H9 (cell line): Measurements from ENCODE around the gene TADA3. TPM values are rescaled to one million over a fixed set of nuclear protein-coding genes. Genes with fewer than 3 reads are reported as not detected.

ENCODE experiments used
- DNase-seq: peaks from one replicate; pipeline ENCODE4 v3.0.0-alpha.2; 2017
- H2AFZ ChIP-seq: one replicate; pipeline ENCODE4 v1.6.1; 2013; ENCODE audit warnings: mild to moderate bottlenecking, low read length, control low read depth, moderate library complexity
- H2AK5ac ChIP-seq: 2 replicates; pipeline ENCODE4 v1.6.1; 2013; ENCODE audit warnings: low read length, control low read depth, mixed read lengths; ENCODE audit not compliant: insufficient read length
- H2BK120ac ChIP-seq: one replicate; pipeline ENCODE4 v1.6.1; 2013; ENCODE audit warnings: low read depth, mild to moderate bottlenecking, low read length, control low read depth, inconsistent platforms; ENCODE audit not compliant: poor library complexity, severe bottlenecking
- H2BK12ac ChIP-seq: 2 replicates; pipeline ENCODE4 v1.6.1; 2013; ENCODE audit warnings: low read length, control low read depth, mixed read lengths, low read depth; ENCODE audit not compliant: insufficient read length
- H2BK15ac ChIP-seq: 2 replicates; pipeline ENCODE4 v1.6.1; 2013; ENCODE audit warnings: low read depth, low read length, control low read depth
- H2BK20ac ChIP-seq: one replicate; pipeline ENCODE4 v1.6.1; 2013; ENCODE audit warnings: low read depth, mild to moderate bottlenecking, low read length, control low read depth, inconsistent platforms; ENCODE audit not compliant: poor library complexity, severe bottlenecking
- H2BK5ac ChIP-seq: 2 replicates; pipeline ENCODE4 v1.6.1; 2013; ENCODE audit warnings: low read length, control low read depth, mixed read lengths; ENCODE audit not compliant: insufficient read length
- H3K14ac ChIP-seq: 2 replicates; pipeline ENCODE4 v1.6.1; 2013; ENCODE audit warnings: low read length, control low read depth; ENCODE audit not compliant: insufficient read depth
- H3K18ac ChIP-seq: 2 replicates; pipeline ENCODE4 v1.6.1; 2013; ENCODE audit warnings: low read depth, mild to moderate bottlenecking, mixed read lengths, low read length, control low read depth; ENCODE audit not compliant: insufficient read length
- H3K23ac ChIP-seq: 2 replicates; pipeline ENCODE4 v1.6.1; 2013; ENCODE audit warnings: low read length, control low read depth, mixed read lengths, low read depth; ENCODE audit not compliant: insufficient read length
- H3K23me2 ChIP-seq: 2 replicates; pipeline ENCODE4 v1.6.1; 2013; ENCODE audit warnings: low read depth, mild to moderate bottlenecking, mixed read lengths, low read length, control low read depth; ENCODE audit not compliant: insufficient read length, poor library complexity, severe bottlenecking
- H3K27ac ChIP-seq: 2 replicates; pipeline ENCODE4 v1.5.1; 2013; ENCODE audit warnings: low read length, control low read depth, mixed read lengths, low read depth; ENCODE audit not compliant: insufficient read length
- H3K27me3 ChIP-seq: 2 replicates; pipeline ENCODE4 v1.6.1; 2013; ENCODE audit warnings: low read length, control low read depth, inconsistent platforms; ENCODE audit not compliant: insufficient read depth
- H3K4ac ChIP-seq: 2 replicates; pipeline ENCODE4 v1.6.1; 2013; ENCODE audit warnings: low read depth, mild to moderate bottlenecking, control low read depth, inconsistent platforms, low read length, moderate library complexity
- H3K4me1 ChIP-seq: 2 replicates; pipeline ENCODE4 v1.6.1; 2013; ENCODE audit warnings: low read length, control low read depth, inconsistent platforms; ENCODE audit not compliant: insufficient read depth
- H3K4me2 ChIP-seq: 2 replicates; pipeline ENCODE4 v1.6.1; 2013; ENCODE audit warnings: low read length, control low read depth, mixed read lengths; ENCODE audit not compliant: insufficient read length, insufficient read depth
- H3K56ac ChIP-seq: 2 replicates; pipeline ENCODE4 v1.6.1; 2013; ENCODE audit warnings: low read depth, mild to moderate bottlenecking, mixed read lengths, low read length, control low read depth; ENCODE audit not compliant: insufficient read length
- H3K79me1 ChIP-seq: 2 replicates; pipeline ENCODE4 v1.6.1; 2013; ENCODE audit warnings: low read depth, mild to moderate bottlenecking, moderate library complexity, low read length, control low read depth, inconsistent platforms; ENCODE audit not compliant: insufficient read depth, poor library complexity, severe bottlenecking
- H3K79me2 ChIP-seq: 2 replicates; pipeline ENCODE4 v1.6.1; 2013; ENCODE audit warnings: low read length, control low read depth, inconsistent platforms; ENCODE audit not compliant: insufficient read depth
- H3K9ac ChIP-seq: 2 replicates; pipeline ENCODE4 v1.6.1; 2013; ENCODE audit warnings: low read length, control low read depth, mixed read lengths; ENCODE audit not compliant: insufficient read length; ENCODE audit errors: extremely low read depth
- H3K9me3 ChIP-seq: one replicate; pipeline ENCODE4 v1.6.1; 2013; ENCODE audit warnings: low read depth, low read length, inconsistent platforms; ENCODE audit not compliant: control insufficient read depth
- H3T11ph ChIP-seq: one replicate; pipeline ENCODE4 v1.6.1; 2013; ENCODE audit warnings: mild to moderate bottlenecking, low read length, control low read depth, inconsistent platforms
- H4K20me1 ChIP-seq: one replicate; pipeline ENCODE4 v1.6.1; 2013; ENCODE audit not compliant: control insufficient read depth, insufficient read length, insufficient read depth
- H4K5ac ChIP-seq: 2 replicates; pipeline ENCODE4 v1.6.1; 2013; ENCODE audit warnings: low read depth, mild to moderate bottlenecking, mixed read lengths, low read length, control low read depth; ENCODE audit not compliant: insufficient read length
- H4K8ac ChIP-seq: replicated peaks from 2 replicates; pipeline ENCODE4 v1.6.1; 2013; ENCODE audit warnings: low read length, control low read depth, mixed read lengths, low read depth; ENCODE audit not compliant: insufficient read length
- H4K91ac ChIP-seq: 2 replicates; pipeline ENCODE4 v1.6.1; 2013; ENCODE audit warnings: low read depth, mild to moderate bottlenecking, moderate library complexity, mixed read lengths, low read length, control low read depth; ENCODE audit not compliant: insufficient read length
- H3K27ac Mint-ChIP-seq, 3 experiments: 2 replicates in 2 of 3; 3 replicates in 1 of 3; pipeline ENCODE4 v1.8.0; 2020 to 2021; ENCODE audit warnings: mixed read lengths in 3 of 3, mild to moderate bottlenecking in 1 of 3, moderate library complexity in 1 of 3
- H3K27me3 Mint-ChIP-seq: 2 replicates; pipeline ENCODE4 v1.8.0; 2021; ENCODE audit warnings: low read depth, mild to moderate bottlenecking, moderate library complexity, mixed read lengths
- H3K36me3 Mint-ChIP-seq, 3 experiments: 2 replicates in 2 of 3; 3 replicates in 1 of 3; pipeline ENCODE4 v1.8.0; 2020 to 2021; ENCODE audit warnings: low read depth in 3 of 3, mixed read lengths in 3 of 3; ENCODE audit not compliant: insufficient read depth in 1 of 3
- H3K4me1 Mint-ChIP-seq, 2 experiments: 2 replicates each; pipeline ENCODE4 v1.8.0; 2020; ENCODE audit warnings: mixed read lengths in 2 of 2
- H3K4me3 Mint-ChIP-seq, 2 experiments: 2 replicates in 1 of 2; 3 replicates in 1 of 2; pipeline ENCODE4 v1.8.0; 2020 to 2021; ENCODE audit warnings: mild to moderate bottlenecking in 2 of 2, mixed read lengths in 2 of 2, moderate library complexity in 1 of 2
- H3K9me3 Mint-ChIP-seq, 2 experiments: 2 replicates in 1 of 2; 3 replicates in 1 of 2; pipeline ENCODE4 v1.8.0; 2020; ENCODE audit warnings: mild to moderate bottlenecking in 2 of 2, mixed read lengths in 2 of 2, moderate library complexity in 1 of 2
- CTCF ChIP-seq: fragments of 200-600 bp; sonication (generic); conservative IDR thresholded peaks from 3 replicates; pipeline ENCODE4 v1.8.0; 2021; ENCODE audit warnings: antibody characterized with exemption, mild to moderate bottlenecking
- WGBS: extraction: QIAGEN DNeasy Blood & Tissue Kit; methylation state at CpG from one replicate; pipeline ENCODE4 v1.1.7; 2013; ENCODE audit warnings: missing lambda C conversion rate, low lambda C conversion rate, mixed read lengths; ENCODE audit not compliant: insufficient read length; ENCODE audit errors: extremely low coverage; 5-methylcytosine and 5-hydroxymethylcytosine counted together
- total RNA-seq: library from RNA; stranded (reverse); gene quantifications from 2 replicates; pipeline ENCODE4 v1.2.1, GENCODE V29; 2021

Gene TADA3
- total RNA-seq, 1 experiment from 2014 or later = 49.8 TPM

DNA sequence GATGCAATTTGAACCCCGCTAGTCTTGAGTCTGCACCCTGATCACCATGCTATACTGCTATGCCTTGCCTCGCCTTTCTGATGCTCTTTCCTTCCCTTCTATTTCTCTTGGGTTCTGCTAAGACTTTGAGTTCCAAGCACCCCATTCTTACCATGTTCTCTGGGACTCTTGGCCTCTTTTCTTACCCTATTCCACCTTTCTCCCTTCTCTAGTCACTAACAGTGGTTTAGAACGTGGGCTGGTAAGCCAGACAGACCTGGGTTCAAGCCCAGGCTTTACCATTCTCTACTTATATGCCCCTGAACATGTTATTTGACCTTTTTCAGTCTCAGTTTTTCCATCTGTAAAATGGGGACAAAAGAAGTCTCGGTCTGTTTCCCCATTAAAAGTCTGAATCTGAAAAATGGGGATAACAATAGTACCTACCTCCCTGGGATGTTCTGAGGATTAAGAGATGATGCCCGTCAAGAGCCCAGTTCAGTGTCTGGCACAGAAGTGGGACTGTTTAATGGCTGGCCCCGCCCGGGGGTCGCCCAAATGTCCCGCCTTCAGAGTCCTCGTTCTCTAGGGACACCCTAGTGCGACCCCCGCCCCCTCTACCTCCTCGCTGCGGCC lies 376 bp downstream of the TADA3 start:
- H3T11ph ChIP-seq = no peak overlapping the region
- no CpG with 5 or more reads among the region's 14 CpGs for WGBS
- peak overlapping the region; percentile 81 for H3K4me2 ChIP-seq
- no peak overlapping the region for H2BK15ac ChIP-seq
- H3K4ac ChIP-seq = no peak overlapping the region; the same call in 1 of the 2 replicates
- H2AK5ac ChIP-seq = no peak overlapping the region
- Mint-ChIP-seq H3K27ac (peak overlapping the region; percentile 100; a peak in 4 of 7 replicates), H3K27me3 (peaks cover 1% of the 10 kb centered on the region; the same call in 1 of the 2 replicates), H3K4me3 (peak overlapping the region; percentile 94 to 95), H3K36me3 (peaks cover 25 to 51% (median 42%) of the 10 kb centered on the region in 3 experiments; a peak in 6 of 7 replicates), H3K9me3 (no peaks in the 10 kb centered on the region), H3K4me1 (peaks cover 10 to 19% of the 10 kb centered on the region in 2 experiments)
- H3K56ac ChIP-seq = no peak overlapping the region
- peak overlapping the region; percentile 32; the same call in 1 of the 2 replicates for H3K14ac ChIP-seq
- H3K4me1 ChIP-seq = no peaks in the 10 kb centered on the region
- peaks cover 5% of the 10 kb centered on the region; the same call in 1 of the 2 replicates for H3K79me2 ChIP-seq
- H4K91ac ChIP-seq = no peak overlapping the region
- H3K9ac ChIP-seq = peak overlapping the region; percentile 61
- no peaks in the 10 kb centered on the region for H3K27me3 ChIP-seq
- no peak overlapping the region for H3K23ac ChIP-seq
- H3K23me2 ChIP-seq = peaks cover 6% of the 10 kb centered on the region
- H4K20me1 ChIP-seq = no peaks in the 10 kb centered on the region
- DNase-seq = no peak
- no peak overlapping the region for H2BK12ac ChIP-seq
- H4K5ac ChIP-seq = no peak overlapping the region
- TF ChIP-seq CTCF = no peak
- H3K9me3 ChIP-seq = no peaks in the 10 kb centered on the region
- no peak overlapping the region for H4K8ac ChIP-seq
- H2BK120ac ChIP-seq = peak overlapping the region; percentile 3
- H3K79me1 ChIP-seq = no peaks in the 10 kb centered on the region
- no peak overlapping the region for H2BK20ac ChIP-seq
- no peak overlapping the region for H3K18ac ChIP-seq
- no peak overlapping the region for H2BK5ac ChIP-seq
- H2AFZ ChIP-seq = no peak overlapping the region
- no peak overlapping the region for H3K27ac ChIP-seq
